SK-N-SH (cell line): ENCODE data around the gene CCL2. TPM values are rescaled to one million over a fixed set of nuclear protein-coding genes. Genes with fewer than 3 reads are reported as not detected.
A peak's percentile ranks its signal among the peaks of the same experiment; 100 is the strongest.

Source experiments
- CTCF ChIA-PET: fragments of 300-600, 350-600 bp; formaldehyde crosslinking; extraction: SDS; loops from one replicate; lab custom pipeline; 2021; lab: Yijun Ruan, JAX
- POLR2A ChIA-PET: fragments of 350-600 bp; sonication (Branson Sonifier 250); formaldehyde crosslinking; extraction: SDS; loops from one replicate; lab custom pipeline; 2020; ENCODE audit warnings: antibody characterized with exemption, inconsistent platforms; lab: Yijun Ruan, JAX
- DNase-seq: peaks from one replicate; pipeline ENCODE4 v3.0.0; 2012
- H2AFZ ChIP-seq: fragments of 200-600 bp; sonication (generic); 2 replicates; pipeline ENCODE4 v1.8.1; 2016; ENCODE audit warnings: antibody characterized with exemption, mild to moderate bottlenecking, low read depth
- H3F3A ChIP-seq: fragments of 200-600 bp; sonication (generic); replicated peaks from 2 replicates; pipeline ENCODE3; 2016; ENCODE audit warnings: antibody characterized with exemption, mild to moderate bottlenecking; ENCODE audit not compliant: insufficient read depth
- H3K27ac ChIP-seq, 2 experiments: fragments of 200-500 bp in 1 of 2; fragments of 200-600 bp in 1 of 2; sonication (Bioruptor generic) in 1 of 2; sonication (generic), shearing (Covaris generic) in 1 of 2; 2 replicates each; pipeline versions ENCODE4 v1.5.1 to v1.6.1; 2014 to 2016; ENCODE audit warnings: low read depth in 2 of 2, inconsistent platforms in 1 of 2, low read length in 1 of 2, mild to moderate bottlenecking in 1 of 2, mixed read lengths in 1 of 2
- H3K27me3 ChIP-seq: fragments of 200-600 bp; sonication (generic), shearing (Covaris generic); 2 replicates; pipeline ENCODE4 v1.6.1; 2016; ENCODE audit warnings: mixed run types; ENCODE audit not compliant: insufficient read depth
- H3K36me3 ChIP-seq, 2 experiments: fragments of 200-500 bp in 1 of 2; fragments of 200-600 bp in 1 of 2; sonication (Bioruptor generic) in 1 of 2; sonication (generic) in 1 of 2; replicated peaks in 1 of 2; 2 replicates each; pipeline versions ENCODE3 to v1.5.1; 2014 to 2016; ENCODE audit warnings: low read length in 1 of 2, mild to moderate bottlenecking in 1 of 2; ENCODE audit not compliant: insufficient read depth in 2 of 2, control insufficient read depth in 1 of 2
- H3K4me1 ChIP-seq, 2 experiments: fragments of 200-500 bp in 1 of 2; fragments of 200-600 bp in 1 of 2; sonication (Bioruptor generic) in 1 of 2; sonication (generic), shearing (Covaris generic) in 1 of 2; 2 replicates each; pipeline versions ENCODE4 v1.5.1 to v1.6.1; 2014 to 2016; ENCODE audit warnings: low read depth in 1 of 2, low read length in 1 of 2, mixed run types in 1 of 2; ENCODE audit not compliant: insufficient read depth in 2 of 2, control insufficient read depth in 1 of 2
- H3K4me2 ChIP-seq: fragments of 200-600 bp; sonication (generic), shearing (Covaris generic); 2 replicates; pipeline ENCODE4 v1.6.1; 2017; ENCODE audit warnings: mixed run types
- H3K4me3 ChIP-seq, 2 experiments: fragments of 200-500 bp in 1 of 2; fragments of 200-600 bp in 1 of 2; sonication (Bioruptor generic) in 1 of 2; sonication (generic), shearing (Covaris generic) in 1 of 2; 2 replicates each; pipeline versions ENCODE4 v1.5.1 to v1.8.1; 2014 to 2016; ENCODE audit warnings: low read depth in 2 of 2, inconsistent platforms in 1 of 2, low read length in 1 of 2, mild to moderate bottlenecking in 1 of 2, mixed read lengths in 1 of 2, moderate library complexity in 1 of 2
- H3K79me2 ChIP-seq: fragments of 200-600 bp; sonication (generic); 2 replicates; pipeline ENCODE4 v1.8.1; 2017; ENCODE audit warnings: mild to moderate bottlenecking; ENCODE audit not compliant: insufficient read depth
- H3K9ac ChIP-seq: fragments of 200-600 bp; sonication (generic); 2 replicates; pipeline ENCODE4 v1.6.1; 2017; ENCODE audit warnings: mixed run types
- H3K9me2 ChIP-seq: fragments of 200-600 bp; sonication (generic); 2 replicates; pipeline ENCODE4 v1.6.1; 2017; ENCODE audit warnings: mixed run types
- H3K9me3 ChIP-seq: fragments of 200-600 bp; sonication (generic); 2 replicates; pipeline ENCODE4 v1.6.1; 2017; ENCODE audit warnings: mixed run types, mild to moderate bottlenecking, moderate library complexity
- H4K20me1 ChIP-seq: fragments of 200-600 bp; sonication (generic); 2 replicates; pipeline ENCODE4 v1.6.1; 2017; ENCODE audit warnings: mild to moderate bottlenecking, mixed run types; ENCODE audit not compliant: insufficient read depth
- CHD2 ChIP-seq: fragments of 150-350 bp; IDR thresholded peaks from 2 replicates; pipeline ENCODE4 v1.6.1; 2018; ENCODE audit warnings: low read length; ENCODE audit not compliant: partially characterized antibody
- EP300 ChIP-seq, 2 experiments: IDR thresholded peaks; 2 replicates each; pipeline versions ENCODE4 v1.4.0 to v1.6.1; 2012; ENCODE audit warnings: borderline replicate concordance in 1 of 2, low read depth in 1 of 2, low read length in 1 of 2
- JUND ChIP-seq: IDR thresholded peaks from 2 replicates; pipeline ENCODE4 v1.4.0; 2012
- MEF2A ChIP-seq: IDR thresholded peaks from 2 replicates; pipeline ENCODE4 v1.4.0; 2012; ENCODE audit warnings: low read depth, borderline replicate concordance
- POLR2AphosphoS5 ChIP-seq: IDR thresholded peaks from 2 replicates; pipeline ENCODE4 v1.6.1; 2012; ENCODE audit warnings: low read depth, low read length
- RCOR1 ChIP-seq: fragments of 150-350 bp; IDR thresholded peaks from 2 replicates; pipeline ENCODE4 v1.6.1; 2017; ENCODE audit warnings: antibody characterized with exemption, low read length
- SIN3A ChIP-seq: IDR thresholded peaks from 2 replicates; pipeline ENCODE4 v1.6.1; 2012; ENCODE audit warnings: low read depth, mild to moderate bottlenecking, low read length, moderate library complexity, borderline replicate concordance
- TCF12 ChIP-seq: IDR thresholded peaks from 2 replicates; pipeline ENCODE4 v1.4.0; 2012
- WGBS: methylation state at CpG from one replicate; pipeline ENCODE4 v1.1.6; 2017; ENCODE audit warnings: low lambda C conversion rate; 5-methylcytosine and 5-hydroxymethylcytosine counted together
- polyA plus RNA-seq, 3 experiments: library from polyadenylated mRNA; depleted of rRNA; stranded (reverse); fragments of >200 nt; gene quantifications; 2 replicates each; pipeline ENCODE4 v1.2.3, GENCODE V29; 2012
- TF ChIP-seq, protein P1 (sequence below): IDR thresholded peaks from 2 replicates; pipeline ENCODE4 v1.4.0; 2012; ENCODE audit warnings: low read depth, borderline replicate concordance
- TF ChIP-seq, protein P2 (sequence below): IDR thresholded peaks from 2 replicates; pipeline ENCODE4 v1.6.1; 2012; ENCODE audit warnings: mild to moderate bottlenecking, low read depth, low read length, moderate library complexity
- TF ChIP-seq, protein P3 (sequence below): fragments of 150-350 bp; IDR thresholded peaks from 2 replicates; pipeline ENCODE4 v1.6.1; 2017; ENCODE audit warnings: antibody characterized with exemption, low read length, low read depth, borderline replicate concordance

The CCL2 gene
- polyA plus RNA-seq, 1 of the 3 experiments (the other 2 are of a cell fraction): 210 TPM

DNA sequence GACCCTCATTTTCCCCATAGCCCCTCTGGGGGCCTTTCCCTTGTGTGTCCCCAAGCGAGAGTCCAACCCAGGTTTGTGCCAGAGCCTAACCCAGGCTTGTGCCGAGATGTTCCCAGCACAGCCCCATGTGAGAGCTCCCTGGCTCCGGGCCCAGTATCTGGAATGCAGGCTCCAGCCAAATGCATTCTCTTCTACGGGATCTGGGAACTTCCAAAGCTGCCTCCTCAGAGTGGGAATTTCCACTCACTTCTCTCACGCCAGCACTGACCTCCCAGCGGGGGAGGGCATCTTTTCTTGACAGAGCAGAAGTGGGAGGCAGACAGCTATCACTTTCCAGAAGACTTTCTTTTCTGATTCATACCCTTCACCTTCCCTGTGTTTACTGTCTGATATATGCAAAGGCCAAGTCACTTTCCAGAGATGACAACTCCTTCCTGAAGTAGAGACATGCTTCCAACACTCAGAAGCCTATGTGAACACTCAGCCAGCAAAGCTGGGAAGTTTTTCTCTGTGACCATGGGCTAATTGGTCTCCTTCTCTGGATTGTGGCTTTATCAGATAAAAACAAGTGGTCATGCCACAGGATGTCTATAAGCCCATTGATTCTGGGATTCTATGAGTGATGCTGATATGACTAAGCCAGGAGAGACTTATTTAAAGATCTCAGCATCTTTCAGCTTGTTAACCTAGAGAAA is 2.5 kb upstream of the CCL2 start (continued):
- TF ChIP-seq, protein P1, sequence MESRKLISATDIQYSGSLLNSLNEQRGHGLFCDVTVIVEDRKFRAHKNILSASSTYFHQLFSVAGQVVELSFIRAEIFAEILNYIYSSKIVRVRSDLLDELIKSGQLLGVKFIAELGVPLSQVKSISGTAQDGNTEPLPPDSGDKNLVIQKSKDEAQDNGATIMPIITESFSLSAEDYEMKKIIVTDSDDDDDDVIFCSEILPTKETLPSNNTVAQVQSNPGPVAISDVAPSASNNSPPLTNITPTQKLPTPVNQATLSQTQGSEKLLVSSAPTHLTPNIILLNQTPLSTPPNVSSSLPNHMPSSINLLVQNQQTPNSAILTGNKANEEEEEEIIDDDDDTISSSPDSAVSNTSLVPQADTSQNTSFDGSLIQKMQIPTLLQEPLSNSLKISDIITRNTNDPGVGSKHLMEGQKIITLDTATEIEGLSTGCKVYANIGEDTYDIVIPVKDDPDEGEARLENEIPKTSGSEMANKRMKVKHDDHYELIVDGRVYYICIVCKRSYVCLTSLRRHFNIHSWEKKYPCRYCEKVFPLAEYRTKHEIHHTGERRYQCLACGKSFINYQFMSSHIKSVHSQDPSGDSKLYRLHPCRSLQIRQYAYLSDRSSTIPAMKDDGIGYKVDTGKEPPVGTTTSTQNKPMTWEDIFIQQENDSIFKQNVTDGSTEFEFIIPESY: peak; percentile 51; the same call in 1 of the 2 replicates
- TF ChIP-seq SIN3A (peak; percentile 85; the same call in 1 of the 2 replicates), CHD2 (no peak), POLR2AphosphoS5 (peak; percentile 24; the same call in 1 of the 2 replicates), EP300 (IDR thresholded peaks at IDR 0.05; ENCODE audit: borderline replicate concordance in 1 of 2, low read depth in 1 of 2, low read length in 1 of 2) (peak; percentile 29 to 79; a peak in 3 of 4 replicates), TCF12 (peak; percentile 78), MEF2A (peak; percentile 31; the same call in 1 of the 2 replicates), JUND (peak; percentile 59), RCOR1 (no peak)
- TF ChIP-seq, protein P2, sequence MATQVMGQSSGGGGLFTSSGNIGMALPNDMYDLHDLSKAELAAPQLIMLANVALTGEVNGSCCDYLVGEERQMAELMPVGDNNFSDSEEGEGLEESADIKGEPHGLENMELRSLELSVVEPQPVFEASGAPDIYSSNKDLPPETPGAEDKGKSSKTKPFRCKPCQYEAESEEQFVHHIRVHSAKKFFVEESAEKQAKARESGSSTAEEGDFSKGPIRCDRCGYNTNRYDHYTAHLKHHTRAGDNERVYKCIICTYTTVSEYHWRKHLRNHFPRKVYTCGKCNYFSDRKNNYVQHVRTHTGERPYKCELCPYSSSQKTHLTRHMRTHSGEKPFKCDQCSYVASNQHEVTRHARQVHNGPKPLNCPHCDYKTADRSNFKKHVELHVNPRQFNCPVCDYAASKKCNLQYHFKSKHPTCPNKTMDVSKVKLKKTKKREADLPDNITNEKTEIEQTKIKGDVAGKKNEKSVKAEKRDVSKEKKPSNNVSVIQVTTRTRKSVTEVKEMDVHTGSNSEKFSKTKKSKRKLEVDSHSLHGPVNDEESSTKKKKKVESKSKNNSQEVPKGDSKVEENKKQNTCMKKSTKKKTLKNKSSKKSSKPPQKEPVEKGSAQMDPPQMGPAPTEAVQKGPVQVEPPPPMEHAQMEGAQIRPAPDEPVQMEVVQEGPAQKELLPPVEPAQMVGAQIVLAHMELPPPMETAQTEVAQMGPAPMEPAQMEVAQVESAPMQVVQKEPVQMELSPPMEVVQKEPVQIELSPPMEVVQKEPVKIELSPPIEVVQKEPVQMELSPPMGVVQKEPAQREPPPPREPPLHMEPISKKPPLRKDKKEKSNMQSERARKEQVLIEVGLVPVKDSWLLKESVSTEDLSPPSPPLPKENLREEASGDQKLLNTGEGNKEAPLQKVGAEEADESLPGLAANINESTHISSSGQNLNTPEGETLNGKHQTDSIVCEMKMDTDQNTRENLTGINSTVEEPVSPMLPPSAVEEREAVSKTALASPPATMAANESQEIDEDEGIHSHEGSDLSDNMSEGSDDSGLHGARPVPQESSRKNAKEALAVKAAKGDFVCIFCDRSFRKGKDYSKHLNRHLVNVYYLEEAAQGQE: peak; percentile 80

DNA sequence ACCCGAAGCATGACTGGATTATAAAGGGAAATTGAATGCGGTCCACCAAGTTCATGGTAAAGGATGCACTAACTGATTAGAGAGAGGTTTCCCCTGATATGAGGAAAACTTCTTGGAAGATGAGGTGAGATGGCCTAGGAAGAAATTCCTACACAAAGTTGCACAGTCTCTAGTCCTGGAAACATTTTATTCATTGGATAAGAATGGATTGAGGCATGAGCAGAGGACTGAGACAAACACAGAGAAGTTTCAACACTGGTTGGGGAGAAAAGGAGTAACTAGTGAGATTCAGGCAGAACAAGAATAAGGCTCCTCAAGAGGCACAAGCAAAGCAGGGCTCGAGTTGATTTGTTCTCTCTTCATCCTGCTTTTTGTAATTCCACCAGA is 2.0 kb upstream of the CCL2 start:
- Histone ChIP-seq H2AFZ (no peak overlapping the region), H3K9me2 (no peaks in the 10 kb centered on the region), H3K4me3 (no peak overlapping the region), H3K27ac (peak overlapping the region; percentile 68 to 98), H3K4me2 (peak overlapping the region; percentile 89), H3K9me3 (no peaks in the 10 kb centered on the region), H3K79me2 (peaks cover 8% of the 10 kb centered on the region; the same call in 1 of the 2 replicates), H3F3A (peaks cover 60% of the 10 kb centered on the region), H4K20me1 (no peaks in the 10 kb centered on the region), H3K4me1 (peaks cover 38 to 53% of the 10 kb centered on the region in 2 experiments), H3K9ac (peak overlapping the region; percentile 81), H3K36me3 (peaks cover 0 to 6% of the 10 kb centered on the region in 2 experiments), H3K27me3 (no peaks in the 10 kb centered on the region)
- POLR2A ChIA-PET: no interaction called here
- no peak for DNase-seq
- TF ChIP-seq, protein P3, sequence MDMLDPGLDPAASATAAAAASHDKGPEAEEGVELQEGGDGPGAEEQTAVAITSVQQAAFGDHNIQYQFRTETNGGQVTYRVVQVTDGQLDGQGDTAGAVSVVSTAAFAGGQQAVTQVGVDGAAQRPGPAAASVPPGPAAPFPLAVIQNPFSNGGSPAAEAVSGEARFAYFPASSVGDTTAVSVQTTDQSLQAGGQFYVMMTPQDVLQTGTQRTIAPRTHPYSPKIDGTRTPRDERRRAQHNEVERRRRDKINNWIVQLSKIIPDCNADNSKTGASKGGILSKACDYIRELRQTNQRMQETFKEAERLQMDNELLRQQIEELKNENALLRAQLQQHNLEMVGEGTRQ: no peak
- TF ChIP-seq MEF2A: 0 out of 2 replicates have a peak, but pooled peaks have one; percentile 5
- CTCF ChIA-PET: interaction anchor here (1.6 to 2.4 kb wide), 2 partner anchors 53 to 108 kb away, joined by 4 to 8 read pairs; no protein-coding TSS in a partner anchor
- WGBS: 16% methylated on average over 3 of the region's 3 CpGs
